Measurements from ENCODE around the gene SH3TC1. TPM values are rescaled to one million over a fixed set of nuclear protein-coding genes. Genes with fewer than 3 reads are reported as not detected.

The SH3TC1 gene
- total RNA-seq, 2 experiments from 2014 or later, result 119 to 127 TPM

- intact Hi-C loops (cut with DNase I, micrococcal nuclease), result no loop called here
- H3K27ac Mint-ChIP-seq, result no peak overlapping the region
- CTCF ChIA-PET, result no interaction called here
- Histone ChIP-seq H3K9me3 (ENCODE audit: control insufficient read depth in 1 of 2, insufficient read depth in 1 of 2, low read length in 2 of 2) (no peaks in the 10 kb centered on the region), H3K4me1 (ENCODE audit: insufficient read depth, low read length) (no peaks in the 10 kb centered on the region), H3K27ac (ENCODE audit: low read depth in 1 of 2, low read length in 2 of 2) (no peak overlapping the region), H3K4me3 (ENCODE audit: low read length) (no peak overlapping the region), H3K27me3 (ENCODE audit: control insufficient read depth in 1 of 2, insufficient read depth in 2 of 2, low read length in 2 of 2) (no peaks in the 10 kb centered on the region), H3K36me3 (ENCODE audit: insufficient read depth, low read length) (no peaks in the 10 kb centered on the region)
- no peak overlapping the region for H3K4me3 Mint-ChIP-seq
- POLR2A ChIA-PET, result no interaction called here
- DNase-seq, result no peak
- TF ChIP-seq CTCF (IDR thresholded peaks at IDR 0.05), result no peak
- H3K27me3 Mint-ChIP-seq, result peaks cover 10% of the 10 kb centered on the region
- H3K4me1 Mint-ChIP-seq (ENCODE audit: low read depth), result no peaks in the 10 kb centered on the region
- H3K36me3 Mint-ChIP-seq (ENCODE audit: low read depth), result no peaks in the 10 kb centered on the region
- ATAC-seq (ENCODE audit: poor library complexity), result no peak
- H3K9me3 Mint-ChIP-seq, result no peaks in the 10 kb centered on the region
These were observed 79.6 kb downstream of the SH3TC1 start for GRCh38 chr4:8278421-8279287.

- H3K9me3 ChIP-seq (ENCODE audit: control insufficient read depth in 1 of 2, insufficient read depth in 1 of 2, low read length in 2 of 2), result no peaks in the 10 kb centered on the region
- H3K36me3 ChIP-seq (ENCODE audit: insufficient read depth, low read length), result no peaks in the 10 kb centered on the region
- no peaks in the 10 kb centered on the region for H3K27me3 ChIP-seq (ENCODE audit: control insufficient read depth in 1 of 2, insufficient read depth in 2 of 2, low read length in 2 of 2)
- CTCF ChIA-PET, result no interaction called here
- H3K9me3 Mint-ChIP-seq, result no peaks in the 10 kb centered on the region
- no peaks in the 10 kb centered on the region for H3K36me3 Mint-ChIP-seq (ENCODE audit: low read depth)
- no peak for DNase-seq
- H3K27me3 Mint-ChIP-seq, result peaks cover under 1% of the 10 kb centered on the region
- no peaks in the 10 kb centered on the region for H3K4me1 ChIP-seq (ENCODE audit: insufficient read depth, low read length)
- no peak overlapping the region for H3K4me3 ChIP-seq (ENCODE audit: low read length)
- no peak for ATAC-seq (ENCODE audit: poor library complexity)
- no peak overlapping the region for H3K27ac ChIP-seq (ENCODE audit: low read depth in 1 of 2, low read length in 2 of 2)
- intact Hi-C loops (cut with DNase I, micrococcal nuclease), result no loop called here
- TF ChIP-seq CTCF (IDR thresholded peaks at IDR 0.05), result no peak
- H3K27ac Mint-ChIP-seq, result no peak overlapping the region
- no peaks in the 10 kb centered on the region for H3K4me1 Mint-ChIP-seq (ENCODE audit: low read depth)
- POLR2A ChIA-PET, result no interaction called here
- H3K4me3 Mint-ChIP-seq, result no peak overlapping the region
These were observed 80.4 kb downstream of the SH3TC1 start for GRCh38 chr4:8279321-8280157.

- no peaks in the 10 kb centered on the region for H3K36me3 ChIP-seq (ENCODE audit: insufficient read depth, low read length)
- no peak for TF ChIP-seq CTCF (IDR thresholded peaks at IDR 0.05)
- ATAC-seq (ENCODE audit: poor library complexity), result no peak
- H3K27ac Mint-ChIP-seq, result no peak overlapping the region
- H3K4me1 ChIP-seq (ENCODE audit: insufficient read depth, low read length), result no peaks in the 10 kb centered on the region
- ChIA-PET CTCF (no interaction called here), POLR2A (no interaction called here)
- H3K27me3 ChIP-seq (ENCODE audit: control insufficient read depth in 1 of 2, insufficient read depth in 2 of 2, low read length in 2 of 2), result no peaks in the 10 kb centered on the region
- no peaks in the 10 kb centered on the region for H3K4me1 Mint-ChIP-seq (ENCODE audit: low read depth)
- DNase-seq, result no peak
- H3K9me3 Mint-ChIP-seq, result no peaks in the 10 kb centered on the region
- no peaks in the 10 kb centered on the region for H3K27me3 Mint-ChIP-seq
- no peaks in the 10 kb centered on the region for H3K9me3 ChIP-seq (ENCODE audit: control insufficient read depth in 1 of 2, insufficient read depth in 1 of 2, low read length in 2 of 2)
- intact Hi-C loops (cut with DNase I, micrococcal nuclease), result no loop called here
- H3K27ac ChIP-seq (ENCODE audit: low read depth in 1 of 2, low read length in 2 of 2), result no peak overlapping the region
- no peak overlapping the region for H3K4me3 ChIP-seq (ENCODE audit: low read length)
- H3K4me3 Mint-ChIP-seq, result no peak overlapping the region
- H3K36me3 Mint-ChIP-seq (ENCODE audit: low read depth), result no peaks in the 10 kb centered on the region
These were observed 81.2 kb downstream of the SH3TC1 start for GRCh38 chr4:8280158-8280875.

Data from CD4-positive, alpha-beta T cell (primary cell).